HG02884 (cell line): ENCODE data around the gene GAS2L1.
"Not testable (repeated sequence)": the region's sequence is repeated elsewhere in the genome, so short reads cannot be mapped to it uniquely, and the experiment has no call there.

ENCODE experiments used
- ATAC-seq: cut with Tn5 transposase; IDR thresholded peaks from one replicate; pipeline ENCODE4 v1.9.1; 2021; ENCODE audit warnings: mild to moderate bottlenecking, moderate library complexity; ENCODE audit not compliant: unreplicated experiment

Gene GAS2L1

DNA sequence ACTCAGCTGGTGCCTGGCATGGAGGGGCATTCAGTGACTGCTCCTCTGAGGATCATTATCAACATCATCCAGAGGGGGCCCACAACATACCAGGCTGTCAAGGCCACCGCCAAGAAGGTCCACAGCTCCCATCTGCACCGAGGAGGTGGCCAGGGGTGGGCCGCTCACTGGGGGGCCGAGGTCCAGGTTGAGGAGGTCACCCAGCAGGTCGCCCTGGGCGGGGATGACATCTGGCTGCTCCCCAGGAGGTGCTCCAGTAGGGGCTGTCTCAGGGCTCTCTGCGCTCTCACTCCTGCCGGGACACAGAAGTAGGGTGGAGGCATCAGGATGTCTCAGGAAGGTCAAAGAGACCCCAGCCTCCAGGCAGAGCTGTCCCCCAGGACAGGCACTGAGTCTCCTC lies 34.1 kb downstream of the GAS2L1 start:
- no peak for ATAC-seq

DNA sequence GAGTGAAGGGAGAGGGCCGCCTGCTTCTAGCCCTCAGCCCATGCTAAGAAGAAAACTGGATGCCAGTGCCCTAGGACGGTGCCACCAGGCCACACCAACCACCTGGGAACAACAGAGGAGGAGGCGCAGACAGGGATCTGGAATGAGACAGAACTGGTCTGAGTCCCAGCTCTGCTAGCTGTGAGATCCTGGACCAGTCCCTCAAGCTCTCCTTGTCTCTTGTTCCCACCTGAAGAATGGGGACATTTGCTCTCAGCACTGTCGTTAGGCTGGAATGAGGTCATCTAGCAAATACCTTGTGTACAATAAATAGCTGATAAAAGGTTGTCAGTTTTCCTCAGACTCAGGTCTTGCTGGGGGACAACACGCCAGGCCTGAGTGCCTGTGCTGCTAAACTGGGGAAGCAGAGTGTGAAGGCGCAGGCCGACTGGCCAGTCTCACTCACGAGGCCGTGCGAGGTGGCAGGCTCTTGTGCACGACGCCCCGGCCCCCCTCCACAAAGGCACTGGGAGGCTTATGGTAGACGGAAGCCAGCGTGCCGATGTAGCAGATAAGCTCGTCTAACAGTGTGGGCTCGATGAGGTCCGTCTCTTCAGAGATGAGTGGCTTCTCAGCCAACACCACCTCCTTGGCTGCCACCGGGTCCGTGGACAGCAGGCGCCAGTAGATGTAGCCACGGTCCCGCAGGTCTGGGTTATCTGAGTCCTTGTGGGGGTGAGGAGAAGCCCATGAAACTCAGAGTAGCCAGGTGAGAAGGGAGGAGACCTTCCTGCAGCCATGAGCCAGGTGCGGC lies 34.8 kb downstream of the GAS2L1 start:
- no peak for ATAC-seq

DNA sequence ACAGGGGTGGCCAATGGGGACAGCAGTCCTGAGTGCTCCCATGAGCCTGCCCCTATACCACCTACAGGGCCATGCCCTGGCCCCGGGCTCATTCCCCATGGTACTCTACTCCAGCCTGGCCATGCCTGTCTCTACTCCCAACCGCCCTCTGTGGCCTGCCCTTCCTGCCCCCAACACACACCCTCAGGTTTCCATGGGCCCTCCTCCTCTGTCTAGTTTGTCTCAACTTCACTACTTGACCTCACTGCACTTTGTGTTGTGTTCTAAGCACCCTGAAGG lies 35.3 kb downstream of the GAS2L1 start:
- no peak for ATAC-seq

DNA sequence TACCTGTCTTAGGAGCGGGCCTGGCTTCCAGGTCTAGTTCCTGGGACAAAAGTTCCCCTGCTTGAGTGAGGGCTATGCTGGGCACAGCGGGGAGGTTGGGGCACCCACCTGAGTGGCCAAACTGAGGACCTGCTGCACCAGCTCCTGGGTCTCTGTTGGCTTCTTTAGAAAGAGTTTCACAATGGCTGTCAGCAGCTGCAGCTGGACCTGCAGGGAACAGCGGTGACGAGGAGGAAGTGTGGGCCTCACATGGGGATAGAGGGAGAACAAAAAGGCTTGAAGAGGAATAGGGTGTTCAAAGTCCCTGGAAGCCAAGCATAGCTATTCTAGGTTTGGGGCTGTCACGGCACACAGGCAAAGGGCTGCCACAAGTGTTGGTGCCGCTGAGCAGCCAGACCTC lies 35.7 kb downstream of the GAS2L1 start:
- ATAC-seq: no peak

GRCh38 chr22:29342577-29343312 lies 36.3 kb downstream of the GAS2L1 start:
- no peak for ATAC-seq

DNA sequence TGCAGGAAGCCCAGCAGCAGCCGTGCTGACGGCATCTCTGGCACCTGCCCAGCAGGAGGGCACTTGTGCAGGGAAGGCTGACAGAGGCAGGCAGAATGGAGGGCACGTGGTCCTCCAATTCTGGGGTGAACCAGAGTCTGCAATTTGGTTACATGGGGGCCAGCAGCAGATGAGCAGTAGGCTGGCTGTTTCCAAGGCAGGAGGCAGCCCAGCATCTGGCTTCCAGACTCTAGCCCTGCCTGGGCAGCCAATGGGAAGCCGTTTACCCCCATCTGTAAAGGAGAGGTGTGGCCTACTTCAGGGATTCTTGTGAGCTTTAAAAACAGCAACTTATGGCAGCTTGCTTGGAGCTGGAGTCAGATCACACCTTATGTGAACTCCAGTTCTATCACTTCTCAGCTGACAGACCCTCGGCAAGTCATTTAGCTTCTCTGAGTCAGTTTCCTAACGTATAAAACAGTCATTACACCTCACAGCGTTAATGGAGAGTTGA lies 36.9 kb downstream of the GAS2L1 start:
- ATAC-seq: no peak

- ATAC-seq: no peak
Observed at GRCh38 chr22:29344137-29344536, 37.7 kb downstream of the GAS2L1 start.

GRCh38 chr22:29344889-29345288 lies 38.4 kb downstream of the GAS2L1 start:
- ATAC-seq: not testable (repeated sequence)

GRCh38 chr22:29345932-29346331 lies 39.5 kb downstream of the GAS2L1 start:
- ATAC-seq: no peak

GRCh38 chr22:29346659-29347058 lies 40.2 kb downstream of the GAS2L1 start:
- no peak for ATAC-seq

GRCh38 chr22:29348041-29348440 lies 41.6 kb downstream of the GAS2L1 start:
- ATAC-seq: no peak

- ATAC-seq: no peak
Observed at GRCh38 chr22:29348956-29349355, 42.5 kb downstream of the GAS2L1 start.

DNA sequence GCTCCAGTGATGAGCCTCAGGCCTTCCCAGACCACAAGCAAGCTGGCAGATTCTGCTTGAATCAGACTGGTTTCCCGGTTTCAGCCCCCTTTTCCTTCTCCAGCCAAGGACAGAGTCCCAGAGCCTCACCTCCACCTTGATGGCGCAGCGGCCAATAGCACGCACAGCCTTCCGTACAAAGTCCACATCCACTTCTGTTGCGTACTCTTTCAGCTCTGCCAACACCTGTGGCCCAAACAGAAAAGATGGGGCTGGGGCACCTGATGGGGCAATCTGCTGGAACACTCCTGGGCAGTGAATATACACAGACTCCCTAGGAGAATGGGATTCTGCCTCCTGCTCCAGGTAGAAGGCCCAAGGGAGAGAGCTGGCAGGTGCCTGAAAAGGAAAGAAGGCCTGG lies 44.6 kb downstream of the GAS2L1 start:
- no peak for ATAC-seq

DNA sequence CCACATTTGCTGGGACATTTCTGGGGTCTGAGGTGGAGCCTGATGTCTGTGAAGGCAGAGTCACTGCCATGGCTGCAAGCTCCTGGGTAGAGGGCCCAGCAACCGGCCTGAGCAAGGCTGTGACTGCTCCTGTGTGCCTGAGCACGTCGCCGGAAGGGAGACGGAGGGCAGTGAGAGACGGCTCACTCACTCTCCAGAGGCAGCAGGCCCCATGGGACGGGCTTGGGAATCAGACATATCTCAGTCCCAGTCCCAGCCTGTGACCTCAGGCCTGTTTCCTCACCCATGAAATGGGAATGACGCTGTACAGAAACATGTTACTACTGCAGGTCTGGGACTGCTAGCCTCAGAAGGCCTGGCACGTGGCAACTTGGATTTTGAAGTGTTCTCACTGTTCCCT lies 45.4 kb downstream of the GAS2L1 start:
- ATAC-seq: no peak

- no peak for ATAC-seq
Observed at GRCh38 chr22:29352778-29353177, 46.3 kb downstream of the GAS2L1 start.

- ATAC-seq: no peak
Observed at GRCh38 chr22:29353286-29353685, 46.8 kb downstream of the GAS2L1 start.

- ATAC-seq: no peak
Observed at GRCh38 chr22:29353860-29354259, 47.4 kb downstream of the GAS2L1 start.

- ATAC-seq: not testable (repeated sequence)
Observed at GRCh38 chr22:29357193-29357890, 50.9 kb downstream of the GAS2L1 start.

GRCh38 chr22:29359469-29359868 lies 53.0 kb downstream of the GAS2L1 start:
- no peak for ATAC-seq
